ENCODE measurements around the gene SMAD6. TPM values are rescaled to one million over a fixed set of nuclear protein-coding genes. Genes with fewer than 3 reads are reported as not detected.

SMAD6 gene
- total and polyA plus RNA-seq, 9 of the 15 experiments (the other 6 are each of a cell fraction or from before 2014, with no cell fraction given), result 0.10 to 15.5 (median 3.7) TPM

DNA sequence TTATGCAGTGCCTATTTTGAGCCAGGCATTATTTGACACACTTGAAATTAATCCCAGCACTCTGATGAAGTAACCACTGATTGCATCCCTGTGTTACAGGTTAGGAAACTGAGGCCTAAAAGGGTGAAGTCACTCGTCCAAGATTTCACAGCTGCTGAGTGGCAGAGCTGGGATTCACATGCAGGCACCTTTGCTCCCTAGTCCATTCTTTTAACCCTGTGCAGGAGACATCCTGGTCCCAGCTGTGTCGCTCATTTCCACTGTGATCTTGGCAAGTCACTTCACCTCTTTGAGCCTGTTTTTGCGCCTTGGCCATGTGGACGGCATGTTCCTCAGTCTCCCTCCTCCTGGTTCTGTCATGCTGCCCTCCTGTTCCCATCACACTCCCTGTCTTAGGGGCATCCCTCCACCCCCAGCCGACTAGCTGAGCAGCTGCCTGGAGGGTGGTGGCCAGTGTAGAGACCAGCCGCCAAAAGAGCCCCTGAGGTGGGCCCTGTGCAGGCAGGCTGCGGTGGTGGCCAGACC lies 70.6 kb downstream of the SMAD6 start (continued):
- TF ChIP-seq EP400 (IDR thresholded peaks at IDR 0.05) (no peak), ATF1 (CRISPR knock-in tag; IDR thresholded peaks at IDR 0.05) (no peak), ATF1 (tag; IDR thresholded peaks at IDR 0.05) (no peak), ELF4 (CRISPR knock-in tag; IDR thresholded peaks at IDR 0.05) (no peak), ARNT (IDR thresholded peaks at IDR 0.05) (no peak), HDAC1 (IDR thresholded peaks at IDR 0.05) (no peak), ZNF212 (CRISPR knock-in tag; IDR thresholded peaks at IDR 0.05) (no peak), RCOR1 (IDR thresholded peaks at IDR 0.05; ENCODE audit: borderline replicate concordance in 1 of 2, low read depth in 2 of 2, low read length in 2 of 2) (no peak)

DNA sequence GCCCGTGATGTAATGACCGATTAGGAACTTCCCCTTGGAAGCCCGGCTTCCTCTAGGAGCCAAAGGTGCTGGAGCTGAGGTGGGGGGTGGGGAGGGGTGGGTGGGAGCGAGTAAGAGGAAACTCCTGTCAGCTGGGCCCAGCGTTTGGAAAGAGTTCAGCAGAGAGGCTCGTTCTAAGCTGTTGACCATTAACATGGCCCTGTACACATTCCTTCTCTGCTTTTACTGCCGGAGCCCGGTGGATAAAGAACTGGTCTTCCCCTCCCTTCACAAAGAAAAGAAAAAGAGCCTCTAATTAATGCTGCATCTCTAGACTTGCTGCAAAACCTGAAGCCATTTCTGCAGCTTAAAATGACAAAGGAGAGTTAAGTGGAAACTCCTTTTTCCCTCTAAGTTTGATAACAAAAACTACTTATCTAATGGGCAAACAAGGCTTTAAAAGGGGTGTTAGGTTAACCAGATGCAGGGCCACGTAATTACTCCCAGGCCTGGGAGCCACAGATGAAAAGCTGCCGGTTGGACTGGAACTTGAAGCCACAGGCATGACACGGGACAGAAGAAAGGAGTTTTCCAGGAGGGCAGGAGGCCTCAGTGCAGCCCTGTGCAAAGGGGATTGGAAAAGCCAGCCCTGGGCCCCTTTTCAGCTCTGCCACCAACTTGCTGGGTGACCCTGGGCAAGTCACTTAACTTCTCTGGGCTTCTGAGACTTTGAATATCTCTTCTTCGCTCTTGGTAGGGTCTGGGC lies 71.3 kb downstream of the SMAD6 start:
- POLR2A ChIA-PET, result interaction anchor here (0.6 to 3.6 kb wide), 5 partner anchors 10 to 73 kb away, joined by 3 to 21 read pairs (median 4); no protein-coding TSS in a partner anchor
- Histone ChIP-seq H3K36me3 (ENCODE audit: control insufficient read depth, insufficient read depth, low read length) (peaks cover 8% of the 10 kb centered on the region; the same call in 1 of the 3 replicates), H3K4me2 (ENCODE audit: insufficient read depth, low read length) (no peak overlapping the region), H3K9me3 (replicated peaks; ENCODE audit: control insufficient read depth, insufficient read depth, low read depth, low read length) (no peaks in the 10 kb centered on the region), H3K4me1 (replicated peaks in 1 of 2; ENCODE audit: control insufficient read depth in 2 of 2, insufficient read depth in 2 of 2, low read length in 2 of 2) (peaks cover 15 to 18% of the 10 kb centered on the region in 2 experiments), H4K20me1 (replicated peaks; ENCODE audit: control insufficient read depth, insufficient read depth, low read length) (peaks cover 23% of the 10 kb centered on the region; the same call in 1 of the 2 replicates), H3K27me3 (ENCODE audit: control insufficient read depth in 2 of 2, insufficient read depth in 2 of 2, low read length in 2 of 2) (no peaks in the 10 kb centered on the region), H3K27ac (ENCODE audit: extremely low read depth, low read depth, low read length) (no peak overlapping the region), H3K79me2 (ENCODE audit: control insufficient read depth, insufficient read depth, low read length) (peaks cover 15% of the 10 kb centered on the region), H3K9me1 (ENCODE audit: control insufficient read depth, insufficient read depth, low read length) (no peaks in the 10 kb centered on the region), H3K4me3 (no peak overlapping the region), H3K9ac (ENCODE audit: insufficient read depth in 1 of 2, low read depth in 2 of 2, low read length in 2 of 2) (peak overlapping the region in 1 of 2 experiments; percentile 73; a peak in 1 of 4 replicates), H2AFZ (ENCODE audit: low read depth, low read length) (no peak overlapping the region)
- intact Hi-C loops (cut with micrococcal nuclease) (loop anchor here (5.0 kb wide), 3 partner anchors 66 to 151 kb away; no protein-coding TSS in a partner anchor), in situ Hi-C loops (cut with MboI) (loop anchor here (10.0 kb wide), 1 partner anchor 158 kb away; no protein-coding TSS in a partner anchor)
- BruUV-seq (replicated peaks), result no TSS peak
- WGBS (ENCODE audit: insufficient coverage, low coverage, missing lambda C conversion rate), result 42% methylated on average over 10 of the region's 12 CpGs
- ATAC-seq (peak; percentile 14; the same call in 2 of the 3 replicates), DNase-seq (ENCODE audit: extremely low read depth in 1 of 4, low spot score in 3 of 4) (peak in 1 of 4 experiments; percentile 26), FAIRE-seq (peak; percentile 76)
- CTCF ChIA-PET (ENCODE audit: low intra/inter-chr PET ratio), result interaction anchor here (0.8 to 3.7 kb wide), 6 partner anchors 79 to 171 kb away, joined by 3 to 37 read pairs (median 16); no protein-coding TSS in a partner anchor
- TF ChIP-seq KLF10 (CRISPR knock-in tag; IDR thresholded peaks at IDR 0.05), result no peak
- peak in 1 of 2 experiments; percentile 33; a peak in 1 of 4 replicates for TF ChIP-seq KDM1A (IDR thresholded peaks at IDR 0.05)
- TF ChIP-seq, protein P1, sequence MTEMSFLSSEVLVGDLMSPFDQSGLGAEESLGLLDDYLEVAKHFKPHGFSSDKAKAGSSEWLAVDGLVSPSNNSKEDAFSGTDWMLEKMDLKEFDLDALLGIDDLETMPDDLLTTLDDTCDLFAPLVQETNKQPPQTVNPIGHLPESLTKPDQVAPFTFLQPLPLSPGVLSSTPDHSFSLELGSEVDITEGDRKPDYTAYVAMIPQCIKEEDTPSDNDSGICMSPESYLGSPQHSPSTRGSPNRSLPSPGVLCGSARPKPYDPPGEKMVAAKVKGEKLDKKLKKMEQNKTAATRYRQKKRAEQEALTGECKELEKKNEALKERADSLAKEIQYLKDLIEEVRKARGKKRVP (CRISPR knock-in tag; IDR thresholded peaks at IDR 0.05), result no peak
- TF ChIP-seq, protein P2, sequence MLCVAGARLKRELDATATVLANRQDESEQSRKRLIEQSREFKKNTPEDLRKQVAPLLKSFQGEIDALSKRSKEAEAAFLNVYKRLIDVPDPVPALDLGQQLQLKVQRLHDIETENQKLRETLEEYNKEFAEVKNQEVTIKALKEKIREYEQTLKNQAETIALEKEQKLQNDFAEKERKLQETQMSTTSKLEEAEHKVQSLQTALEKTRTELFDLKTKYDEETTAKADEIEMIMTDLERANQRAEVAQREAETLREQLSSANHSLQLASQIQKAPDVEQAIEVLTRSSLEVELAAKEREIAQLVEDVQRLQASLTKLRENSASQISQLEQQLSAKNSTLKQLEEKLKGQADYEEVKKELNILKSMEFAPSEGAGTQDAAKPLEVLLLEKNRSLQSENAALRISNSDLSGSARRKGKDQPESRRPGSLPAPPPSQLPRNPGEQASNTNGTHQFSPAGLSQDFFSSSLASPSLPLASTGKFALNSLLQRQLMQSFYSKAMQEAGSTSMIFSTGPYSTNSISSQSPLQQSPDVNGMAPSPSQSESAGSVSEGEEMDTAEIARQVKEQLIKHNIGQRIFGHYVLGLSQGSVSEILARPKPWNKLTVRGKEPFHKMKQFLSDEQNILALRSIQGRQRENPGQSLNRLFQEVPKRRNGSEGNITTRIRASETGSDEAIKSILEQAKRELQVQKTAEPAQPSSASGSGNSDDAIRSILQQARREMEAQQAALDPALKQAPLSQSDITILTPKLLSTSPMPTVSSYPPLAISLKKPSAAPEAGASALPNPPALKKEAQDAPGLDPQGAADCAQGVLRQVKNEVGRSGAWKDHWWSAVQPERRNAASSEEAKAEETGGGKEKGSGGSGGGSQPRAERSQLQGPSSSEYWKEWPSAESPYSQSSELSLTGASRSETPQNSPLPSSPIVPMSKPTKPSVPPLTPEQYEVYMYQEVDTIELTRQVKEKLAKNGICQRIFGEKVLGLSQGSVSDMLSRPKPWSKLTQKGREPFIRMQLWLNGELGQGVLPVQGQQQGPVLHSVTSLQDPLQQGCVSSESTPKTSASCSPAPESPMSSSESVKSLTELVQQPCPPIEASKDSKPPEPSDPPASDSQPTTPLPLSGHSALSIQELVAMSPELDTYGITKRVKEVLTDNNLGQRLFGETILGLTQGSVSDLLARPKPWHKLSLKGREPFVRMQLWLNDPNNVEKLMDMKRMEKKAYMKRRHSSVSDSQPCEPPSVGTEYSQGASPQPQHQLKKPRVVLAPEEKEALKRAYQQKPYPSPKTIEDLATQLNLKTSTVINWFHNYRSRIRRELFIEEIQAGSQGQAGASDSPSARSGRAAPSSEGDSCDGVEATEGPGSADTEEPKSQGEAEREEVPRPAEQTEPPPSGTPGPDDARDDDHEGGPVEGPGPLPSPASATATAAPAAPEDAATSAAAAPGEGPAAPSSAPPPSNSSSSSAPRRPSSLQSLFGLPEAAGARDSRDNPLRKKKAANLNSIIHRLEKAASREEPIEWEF (CRISPR knock-in tag; IDR thresholded peaks at IDR 0.05), result no peak
- peak; percentile 62; the same call in 1 of the 2 replicates for TF ChIP-seq BCOR (IDR thresholded peaks at IDR 0.05)
- TF ChIP-seq RBM25 (IDR thresholded peaks at IDR 0.05; ENCODE audit: low read depth, low read length, severe bottlenecking), result peak; percentile 69
- TF ChIP-seq HOXB6 (CRISPR knock-in tag; IDR thresholded peaks at IDR 0.05; ENCODE audit: borderline replicate concordance), result no peak

All from K562 (cell line).